DMS79 treated with DMSO at 0.1 percent for 48 hours (cell line): ENCODE results near the gene LRTM2.

Experiments used
- DNase-seq: peaks from one replicate; lab custom pipeline; 2025; lab: John Stamatoyannopoulos, UW

LRTM2 gene

GRCh38 chr12:1885082-1885596, 64.8 kb downstream of the LRTM2 start:
- no peak for DNase-seq

- no peak for DNase-seq
These were observed 65.4 kb downstream of the LRTM2 start for GRCh38 chr12:1885599-1886245.
